GM18499 (cell line): ENCODE data around the gene CD5L.

Source experiments
- ATAC-seq: cut with Tn5 transposase; IDR thresholded peaks from one replicate; pipeline ENCODE4 v1.9.1; 2021; ENCODE audit warnings: moderate number of reproducible peaks; ENCODE audit not compliant: insufficient read depth, unreplicated experiment

CD5L gene

GRCh38 chr1:157819896-157820295 lies 21.7 kb downstream of the CD5L start, which contains the start of gene FCRL1:
FCRL1 (minus strand) TSS chr1:157820120; CDS start chr1:157820037, 83 bp downstream.
- no peak for ATAC-seq

GRCh38 chr1:157819215-157819614 lies 22.4 kb downstream of the CD5L start:
- ATAC-seq, result no peak

- no peak for ATAC-seq
Measured at GRCh38 chr1:157813269-157813668, 28.3 kb downstream of the CD5L start.

GRCh38 chr1:157806431-157807149 lies 35.0 kb downstream of the CD5L start:
- ATAC-seq, result peak; percentile 77

GRCh38 chr1:157803851-157804250 lies 37.8 kb downstream of the CD5L start:
- no peak for ATAC-seq

- no peak for ATAC-seq
Measured at GRCh38 chr1:157799996-157800395, 41.6 kb downstream of the CD5L start.

- ATAC-seq, result no peak
Measured at GRCh38 chr1:157798211-157798610, 43.4 kb downstream of the CD5L start.

- no peak for ATAC-seq
Measured at GRCh38 chr1:157785248-157785647, 56.4 kb downstream of the CD5L start.

- ATAC-seq, result no peak
Measured at GRCh38 chr1:157784801-157785200, 56.8 kb downstream of the CD5L start.

GRCh38 chr1:157782931-157783330 lies 58.7 kb downstream of the CD5L start:
- ATAC-seq, result no peak

GRCh38 chr1:157781048-157781447 lies 60.6 kb downstream of the CD5L start:
- ATAC-seq, result no peak
